GM21423 (cell line): ENCODE data around the gene ARHGAP15.

Source experiments
- ATAC-seq: cut with Tn5 transposase; IDR thresholded peaks from one replicate; pipeline ENCODE4 v1.9.1; 2021; ENCODE audit warnings: mild to moderate bottlenecking, moderate library complexity; ENCODE audit not compliant: unreplicated experiment

The ARHGAP15 gene

DNA sequence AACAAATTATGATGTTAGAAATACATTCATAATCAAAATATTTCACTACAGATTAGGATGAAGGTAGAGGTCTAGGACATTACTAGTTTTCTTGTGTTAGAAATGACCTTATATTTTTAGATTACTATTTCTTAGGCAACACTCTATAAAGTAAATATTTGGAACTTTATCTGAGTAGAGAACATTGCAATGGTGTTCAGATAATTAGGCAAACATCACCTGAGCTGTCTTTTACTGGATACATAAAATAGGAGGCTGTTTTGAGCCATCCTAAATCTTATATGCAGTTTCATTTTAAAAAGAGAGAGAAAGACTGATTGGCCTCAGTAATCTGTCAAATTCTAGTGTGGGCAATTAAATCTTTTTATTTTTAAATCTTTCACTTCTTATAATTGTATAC, 304.6 kb downstream of the ARHGAP15 start:
- no peak for ATAC-seq

DNA sequence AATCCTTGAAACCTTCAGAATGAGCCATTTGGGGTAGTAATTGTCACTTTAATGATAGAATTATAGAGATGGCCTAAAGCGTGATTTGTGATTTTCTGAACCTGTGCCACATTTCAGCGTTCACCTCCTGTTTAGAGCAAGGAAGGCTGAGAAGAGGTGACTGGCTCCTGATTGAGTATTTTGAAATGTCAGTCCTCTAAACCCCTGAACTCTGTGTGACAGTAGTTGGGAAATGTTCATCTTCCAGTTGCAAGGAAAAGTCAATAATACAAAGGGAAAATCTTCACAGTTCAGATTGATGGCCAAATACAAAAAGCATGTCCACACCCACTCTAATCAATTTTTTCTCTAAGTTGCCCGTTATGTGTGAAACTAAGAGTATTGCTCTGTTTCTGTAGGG, 305.2 kb downstream of the ARHGAP15 start:
- ATAC-seq, result no peak

DNA sequence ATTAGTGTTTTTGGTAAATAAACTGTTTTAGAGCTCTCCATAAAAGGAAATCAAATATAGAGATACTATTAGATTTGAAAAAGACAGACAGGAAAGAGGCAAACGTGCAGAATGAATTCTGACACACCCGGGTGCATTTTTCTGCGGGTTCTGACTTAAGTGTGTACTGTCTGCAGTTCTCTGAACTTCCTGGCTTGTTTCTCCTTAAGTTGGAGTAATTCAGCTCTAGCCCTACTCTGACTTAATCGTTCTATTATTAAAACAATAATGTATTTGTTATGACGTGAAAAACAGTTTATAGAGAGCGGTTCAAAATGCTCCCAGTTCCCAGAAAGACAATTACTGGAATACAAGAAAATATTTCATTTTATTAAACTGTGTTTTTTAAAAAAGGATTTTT, 305.9 kb downstream of the ARHGAP15 start:
- ATAC-seq, result no peak

DNA sequence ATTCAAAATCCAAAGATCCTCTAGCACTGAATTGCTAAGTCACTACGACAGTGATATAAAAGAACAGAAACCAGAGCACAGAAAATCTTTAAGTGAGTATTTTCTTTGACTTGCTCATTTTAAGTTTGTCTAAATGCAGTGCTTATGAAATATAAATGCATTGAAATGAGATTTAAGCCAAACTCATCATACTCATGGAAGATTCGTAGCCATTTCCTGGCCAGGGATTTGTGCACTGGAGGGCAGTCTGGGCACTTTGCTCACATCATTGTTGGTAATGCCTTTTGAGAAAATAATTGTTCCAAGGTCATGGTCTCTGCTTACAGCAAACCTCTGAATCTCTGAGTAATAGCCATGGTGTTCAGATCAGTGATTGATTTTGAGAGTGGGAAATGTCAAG, 307.7 kb downstream of the ARHGAP15 start:
- no peak for ATAC-seq

DNA sequence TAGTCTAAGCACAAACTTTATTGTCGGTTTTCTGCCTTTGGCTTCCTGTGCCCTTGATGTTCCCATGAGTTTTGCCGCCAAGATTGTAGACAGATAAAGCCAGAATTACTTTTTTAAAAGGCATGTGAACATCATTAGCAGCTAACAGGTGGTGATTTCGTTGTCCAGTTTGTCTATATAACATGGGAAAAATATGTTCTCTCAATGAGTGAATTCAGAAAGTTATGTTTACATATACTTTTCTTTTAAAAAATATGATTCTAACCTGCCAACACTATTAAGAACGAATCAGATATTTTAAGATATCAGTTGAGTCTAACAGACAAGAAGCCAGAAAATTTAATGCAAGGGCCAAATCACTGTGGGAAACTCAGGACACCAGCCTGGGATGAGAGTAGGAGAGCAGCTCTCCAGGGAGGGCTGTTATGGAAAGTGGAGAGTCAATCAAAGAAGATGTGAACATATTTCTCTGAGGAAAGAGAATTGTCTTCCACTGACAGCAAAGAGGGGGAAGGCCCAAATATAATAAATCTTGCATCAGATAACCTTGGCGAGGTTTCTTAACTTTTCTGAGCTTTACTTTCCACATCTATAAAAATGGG, 311.3 kb downstream of the ARHGAP15 start:
- no peak for ATAC-seq

DNA sequence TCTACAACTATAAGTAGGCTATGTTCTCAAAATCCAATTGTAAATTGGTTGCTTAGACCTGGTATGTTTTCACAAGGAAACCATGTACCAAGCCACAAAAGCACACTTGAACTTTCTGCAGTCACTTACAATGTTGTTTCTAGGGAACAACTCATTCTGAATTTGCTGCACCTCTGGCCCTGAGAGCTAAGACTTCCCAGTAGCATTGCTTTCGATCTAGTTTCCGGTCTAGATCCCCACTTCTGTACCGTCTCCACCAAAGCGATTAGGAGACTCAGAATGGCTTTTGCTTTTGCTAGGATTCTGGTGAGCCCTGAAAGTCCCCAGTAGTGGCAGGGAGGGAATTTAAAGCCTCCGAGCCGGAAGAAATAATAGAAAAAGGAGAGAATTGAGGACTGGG, 313.0 kb downstream of the ARHGAP15 start:
- ATAC-seq, result no peak

DNA sequence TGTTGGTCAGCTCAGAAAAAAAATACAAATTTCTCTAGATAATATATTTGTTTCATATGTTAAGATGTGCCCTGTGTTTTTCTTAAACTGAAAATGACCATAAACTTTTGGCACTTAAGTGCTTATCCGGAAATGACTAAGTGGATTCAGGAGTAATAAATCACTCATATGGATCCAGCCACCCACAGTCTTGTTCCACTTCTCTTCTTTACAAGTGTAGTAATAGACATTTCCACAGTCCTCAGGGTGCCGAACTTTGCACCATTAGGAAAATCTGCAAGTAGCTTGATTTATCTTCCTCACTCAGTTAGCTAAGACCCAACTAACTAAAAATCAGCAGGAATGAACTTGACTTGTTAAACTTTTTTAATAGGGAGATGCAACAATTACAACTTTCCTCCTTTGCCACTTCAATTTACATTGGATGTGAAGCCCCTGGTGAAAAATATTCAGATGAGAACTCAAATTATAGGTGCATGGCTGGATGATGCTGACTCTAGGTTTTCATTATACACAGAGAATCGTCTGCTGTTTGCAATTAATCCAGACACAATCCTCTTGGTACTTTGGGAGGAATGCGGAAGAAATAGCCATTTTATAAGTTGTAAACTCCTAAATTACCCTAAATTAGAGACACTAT, 322.5 kb downstream of the ARHGAP15 start:
- peak; percentile 85 for ATAC-seq

DNA sequence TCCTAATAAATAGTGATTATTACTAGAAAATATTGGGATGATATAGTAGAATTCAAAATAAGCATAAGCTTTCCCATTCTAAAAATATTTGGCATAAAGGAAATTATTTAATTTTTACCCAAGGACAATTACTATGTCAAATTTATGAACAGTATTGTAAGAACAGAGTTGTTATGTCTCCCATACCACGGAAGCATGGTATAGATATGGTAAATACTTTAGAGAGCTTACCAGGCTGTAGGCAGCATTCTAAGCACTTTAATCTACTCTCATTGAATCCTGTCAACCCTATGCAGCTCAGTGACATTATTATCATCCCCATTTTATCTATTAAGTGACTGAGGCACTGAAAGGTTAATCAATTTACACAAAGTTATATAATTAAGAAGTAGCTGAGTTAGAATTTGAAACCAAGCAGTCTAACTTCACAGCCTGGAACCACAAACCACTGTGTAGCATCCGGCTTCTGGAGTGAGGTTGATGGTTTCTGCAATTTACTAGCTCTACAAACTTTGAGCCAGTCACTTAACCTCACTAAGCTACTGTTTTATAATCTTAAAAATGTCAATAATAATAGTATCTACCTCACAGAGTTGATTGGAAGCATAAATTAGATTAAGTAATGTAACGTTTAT, 323.7 kb downstream of the ARHGAP15 start:
- ATAC-seq, result peak; percentile 82

DNA sequence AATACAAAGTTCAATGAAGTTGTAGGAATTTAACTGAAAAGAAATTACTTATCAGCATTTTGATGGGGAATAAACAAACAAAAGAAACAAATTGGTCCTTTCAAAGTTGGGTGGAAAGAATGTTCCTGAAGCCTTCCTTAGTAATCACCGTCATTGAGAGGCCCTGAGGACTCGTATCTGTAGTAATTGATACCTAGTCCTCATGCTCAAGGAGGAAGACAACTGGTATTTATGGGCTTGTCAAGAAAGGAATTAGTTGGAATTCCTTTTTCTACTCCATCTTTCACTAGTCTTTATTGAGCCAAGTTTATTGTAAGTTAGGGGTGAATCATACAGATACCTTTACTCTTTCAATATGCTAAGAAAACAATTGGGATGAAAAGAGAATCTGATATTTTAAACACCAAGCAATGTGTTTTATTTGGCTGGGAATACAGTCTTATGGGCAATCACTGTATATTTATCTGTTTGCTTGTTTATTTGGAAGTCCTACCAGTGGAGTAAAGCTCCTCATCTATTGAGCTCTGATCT, 324.8 kb downstream of the ARHGAP15 start:
- no peak for ATAC-seq

DNA sequence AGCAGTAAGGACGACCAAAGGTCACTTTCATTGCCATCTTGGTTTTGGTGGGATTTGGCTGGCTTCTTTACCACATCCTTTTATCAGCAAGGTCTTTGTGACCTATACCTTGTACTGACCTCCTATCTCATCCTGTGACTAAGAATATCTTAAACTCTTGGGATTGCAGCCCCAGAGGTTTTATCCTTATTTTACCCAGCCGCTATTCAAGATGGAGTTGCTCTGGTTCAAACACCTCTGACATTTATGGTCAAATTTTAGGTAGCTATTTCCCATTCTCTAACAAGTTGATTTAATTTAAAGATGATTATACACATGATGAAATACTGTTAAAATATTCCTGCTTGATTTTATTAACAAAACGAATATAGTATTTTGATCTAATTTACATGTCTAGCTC, 326.1 kb downstream of the ARHGAP15 start:
- no peak for ATAC-seq

DNA sequence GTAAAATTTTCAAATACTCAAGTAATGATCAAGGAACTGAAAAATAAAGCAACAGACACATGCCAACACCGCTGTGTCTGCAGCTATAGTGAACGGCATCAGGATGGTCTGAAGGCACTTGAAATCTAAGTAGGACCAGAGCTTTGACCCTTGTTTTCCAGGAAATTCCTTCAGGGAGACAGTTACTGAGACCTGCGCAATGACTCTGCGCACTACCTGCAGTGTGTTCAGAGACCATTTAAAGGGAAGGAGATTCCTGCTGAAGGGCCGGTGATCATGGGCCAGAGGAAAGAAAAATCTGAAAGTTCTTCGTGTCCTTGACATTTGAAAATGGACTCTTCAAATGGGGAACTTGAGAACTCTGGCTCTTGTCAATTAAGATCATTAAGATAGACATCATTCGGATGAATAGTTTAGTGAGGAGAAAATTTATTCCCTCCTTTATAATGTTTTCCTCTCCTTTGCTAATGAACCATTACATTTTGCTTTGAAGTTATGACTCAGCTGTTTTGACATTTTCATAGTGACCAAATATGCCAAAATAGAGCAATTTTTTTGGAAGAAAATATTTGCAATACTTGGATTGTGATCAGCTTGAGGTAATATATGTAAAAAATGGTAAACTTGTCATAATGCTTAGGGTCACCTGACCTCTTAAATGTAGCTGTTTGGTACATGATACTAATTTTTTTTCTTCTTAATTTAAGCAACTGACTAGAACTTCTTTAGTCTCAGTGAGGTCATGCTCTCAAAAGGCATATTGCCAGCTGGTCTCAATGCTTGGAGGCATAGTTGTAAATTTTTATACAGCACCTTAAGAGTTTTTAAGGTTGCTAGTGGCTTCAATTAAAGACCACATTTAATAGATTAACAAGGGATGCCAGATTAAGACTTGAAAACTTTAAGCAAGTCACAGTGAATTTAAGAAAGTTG, 329.3 kb downstream of the ARHGAP15 start:
- no peak for ATAC-seq

DNA sequence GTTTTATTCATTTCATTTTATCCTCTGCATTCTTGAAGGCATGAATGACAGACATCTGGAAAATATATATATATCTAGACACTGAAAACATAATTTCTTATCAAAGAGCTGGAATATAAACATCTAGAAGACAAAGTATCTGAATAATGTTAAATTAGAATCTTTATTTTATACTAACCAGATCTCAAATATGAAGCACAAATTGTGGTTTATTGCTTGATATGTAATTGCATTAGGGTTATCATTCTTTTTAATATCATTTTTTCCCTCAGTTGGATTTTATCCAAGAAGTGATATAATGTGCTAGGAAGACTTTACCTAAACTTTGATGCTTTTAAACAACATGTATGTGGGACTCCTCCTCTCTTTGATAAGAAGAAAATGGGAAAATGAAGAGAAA, 331.2 kb downstream of the ARHGAP15 start:
- ATAC-seq, result no peak

DNA sequence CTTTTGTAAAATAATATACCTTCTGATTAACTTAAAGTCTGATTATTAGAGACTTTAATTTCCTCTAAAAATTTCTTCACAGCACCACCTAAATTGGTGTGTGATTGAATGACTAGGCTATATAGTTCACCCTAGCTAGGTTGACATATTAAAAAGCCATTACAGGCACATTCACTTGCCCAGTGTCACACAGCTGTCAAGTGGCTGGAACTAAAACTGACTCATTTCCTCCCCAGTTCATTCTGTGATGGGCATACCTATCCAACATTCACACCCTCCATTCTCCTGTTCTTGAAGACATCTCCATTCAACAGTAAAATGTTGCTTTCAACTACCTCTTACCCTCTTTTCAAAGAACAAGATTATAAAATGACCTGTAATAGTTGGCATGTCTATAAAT, 334.5 kb downstream of the ARHGAP15 start:
- ATAC-seq, result peak; percentile 72

DNA sequence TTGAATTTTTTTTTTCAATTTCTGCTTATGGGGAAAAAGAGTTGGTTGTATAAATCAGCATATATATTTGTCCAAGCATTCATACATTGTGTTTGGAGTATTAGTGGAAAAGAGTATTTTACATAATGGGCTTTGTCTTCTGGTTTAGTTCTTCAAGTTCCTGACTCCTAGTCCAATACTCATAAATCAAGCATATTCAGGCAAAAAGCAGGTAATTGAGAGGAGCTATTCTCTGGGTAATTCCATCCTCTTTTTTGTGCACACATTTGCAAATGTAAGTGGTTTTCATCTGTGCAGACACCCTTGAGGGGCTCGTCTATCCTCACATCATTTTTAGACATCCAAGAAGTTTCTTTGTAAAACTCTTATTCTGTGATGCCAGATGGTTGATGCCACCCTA, 337.2 kb downstream of the ARHGAP15 start:
- ATAC-seq, result no peak

DNA sequence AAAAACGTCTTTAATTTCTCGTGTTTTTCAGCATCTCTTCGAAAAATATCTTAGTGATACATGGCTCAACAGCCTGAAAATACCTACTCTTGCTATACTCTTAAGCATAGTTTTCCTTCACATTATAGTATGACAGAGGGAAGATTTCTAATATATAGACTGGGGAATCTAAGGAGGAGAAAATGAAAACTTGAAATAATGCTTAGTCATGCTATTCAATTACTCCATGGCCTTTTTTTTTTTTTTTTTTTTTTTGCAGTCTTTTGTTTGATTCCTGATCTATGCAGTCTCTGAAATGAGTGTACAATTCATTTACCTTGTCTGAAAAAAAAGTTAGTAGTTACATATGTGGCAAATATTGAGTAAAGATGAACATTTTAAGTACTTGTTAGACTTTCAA, 337.8 kb downstream of the ARHGAP15 start:
- no peak for ATAC-seq

DNA sequence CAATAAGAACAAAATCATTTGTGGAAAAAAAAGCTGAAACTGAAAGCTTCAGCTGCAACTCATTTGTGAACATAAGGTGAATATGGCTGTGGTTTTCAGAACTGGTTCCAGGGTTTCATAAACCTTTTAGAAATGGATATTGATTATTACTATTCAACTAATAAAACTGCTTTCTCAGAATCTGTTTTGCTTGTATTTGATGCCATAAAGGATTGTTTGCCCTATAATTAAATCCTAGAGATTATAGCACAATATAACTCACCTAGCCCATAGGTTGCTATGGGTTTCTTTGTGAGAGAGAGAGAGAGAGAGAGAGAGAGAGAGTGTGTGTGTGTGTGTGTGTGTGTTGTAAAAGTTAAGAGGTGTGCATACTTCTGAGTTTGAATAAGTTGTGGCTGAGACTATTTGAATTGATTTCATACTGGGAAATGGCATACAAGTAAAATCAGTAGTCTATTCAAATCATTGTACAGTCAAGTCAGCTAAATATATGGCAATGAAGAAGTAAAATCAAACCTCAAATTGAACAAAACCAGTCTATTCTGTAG, 339.2 kb downstream of the ARHGAP15 start:
- ATAC-seq, result peak; percentile 63

DNA sequence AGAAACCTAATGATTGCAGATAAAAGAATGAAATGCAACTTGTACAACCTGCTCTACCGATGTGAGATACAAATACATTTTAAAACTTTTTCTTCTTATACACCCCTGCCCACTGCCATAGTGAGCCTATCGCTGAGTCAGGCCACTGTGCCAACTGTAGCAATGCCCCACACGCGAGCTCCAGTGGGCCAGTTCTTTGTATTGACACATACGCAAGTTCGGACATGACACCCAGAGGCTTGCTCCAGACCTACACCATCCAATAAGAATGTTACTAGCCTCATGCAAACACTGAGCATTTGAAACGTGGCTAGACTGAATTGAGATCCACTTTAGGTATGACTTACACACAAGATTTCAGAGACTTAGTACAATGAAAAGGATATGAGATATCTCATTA, 340.1 kb downstream of the ARHGAP15 start:
- ATAC-seq, result no peak

DNA sequence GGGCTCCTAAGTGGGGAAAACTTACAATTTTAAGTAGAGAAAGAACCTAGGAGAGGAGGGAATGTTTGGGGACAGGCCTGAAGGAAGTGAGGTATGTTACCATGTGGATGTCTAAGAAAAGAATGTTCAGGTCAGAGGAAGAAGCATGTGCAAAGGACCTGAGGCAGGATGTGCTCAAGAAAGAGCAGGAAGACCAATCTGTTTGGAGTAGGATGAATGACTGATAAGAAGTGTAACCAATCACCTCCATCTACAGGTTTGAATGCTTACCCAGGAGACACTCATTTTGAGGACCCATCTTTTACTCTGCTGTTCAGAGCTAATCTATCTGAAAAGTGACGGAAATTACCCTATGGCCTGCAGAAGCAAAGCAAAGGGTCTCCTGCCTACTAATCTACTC, 342.3 kb downstream of the ARHGAP15 start:
- no peak for ATAC-seq

DNA sequence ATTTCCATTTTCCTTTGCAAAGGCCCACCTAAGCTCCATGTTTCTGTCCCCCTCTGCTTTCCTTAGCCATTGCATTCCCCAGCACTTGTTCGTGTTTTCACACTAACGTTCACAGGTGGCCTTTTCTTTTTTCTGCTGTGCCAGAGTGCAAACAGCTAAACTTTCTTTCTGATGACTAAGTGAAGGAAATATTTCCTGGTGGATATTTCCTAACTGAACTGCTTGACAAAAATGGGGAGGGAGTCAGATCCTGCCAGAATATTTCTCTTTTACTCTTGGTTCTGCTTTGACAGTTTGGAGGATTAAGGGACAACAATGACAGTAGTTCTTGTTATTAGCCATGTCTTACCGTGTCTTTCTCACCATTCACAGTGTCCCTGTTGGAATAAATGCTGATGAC, 344.0 kb downstream of the ARHGAP15 start:
- no peak for ATAC-seq

DNA sequence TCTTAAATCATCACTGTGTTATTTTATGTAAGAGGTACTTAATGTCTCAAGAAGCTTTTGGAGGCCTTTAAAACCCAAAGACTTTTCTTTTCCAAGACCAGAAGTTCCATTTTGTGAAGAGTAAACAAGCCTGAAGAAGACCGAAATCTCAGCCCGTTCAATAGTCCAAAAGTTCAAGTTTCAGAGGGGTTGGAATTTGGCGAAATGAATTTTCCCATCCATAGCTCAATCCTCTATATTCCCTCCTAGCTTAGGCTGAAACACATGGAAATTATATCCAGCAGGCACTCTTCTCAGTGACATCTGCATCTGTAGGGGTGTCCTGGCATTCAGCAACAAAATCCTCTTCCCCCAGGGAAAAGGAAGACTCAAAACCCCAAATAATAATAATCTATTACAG, 344.6 kb downstream of the ARHGAP15 start:
- ATAC-seq, result no peak

DNA sequence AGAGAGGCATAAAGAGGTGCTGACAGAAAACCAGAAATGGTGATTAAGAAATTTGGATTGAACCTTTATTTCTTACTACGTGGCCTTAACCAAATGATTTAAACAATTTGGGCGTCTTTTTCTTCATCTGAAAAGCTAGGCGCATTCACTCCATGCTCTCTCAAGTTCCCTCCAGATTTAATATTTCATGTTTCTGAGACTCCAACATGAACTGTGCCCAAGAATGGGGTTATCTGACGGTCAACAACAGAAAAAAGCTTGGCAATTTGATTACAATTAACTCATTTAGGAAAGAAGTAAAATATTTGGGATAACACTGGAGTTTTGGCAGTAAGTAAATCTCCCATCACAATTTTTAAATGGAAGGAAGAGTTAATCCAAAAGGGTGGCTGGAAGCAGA, 345.4 kb downstream of the ARHGAP15 start:
- ATAC-seq, result no peak
